Non-pigmented ciliary epithelial cell (primary cell): Measurements from ENCODE around the gene IL12A.

Experiments used
- DNase-seq: peaks from one replicate; pipeline ENCODE4 v3.0.0-alpha.2; 2010; ENCODE audit warnings: low read depth

The IL12A gene

DNA sequence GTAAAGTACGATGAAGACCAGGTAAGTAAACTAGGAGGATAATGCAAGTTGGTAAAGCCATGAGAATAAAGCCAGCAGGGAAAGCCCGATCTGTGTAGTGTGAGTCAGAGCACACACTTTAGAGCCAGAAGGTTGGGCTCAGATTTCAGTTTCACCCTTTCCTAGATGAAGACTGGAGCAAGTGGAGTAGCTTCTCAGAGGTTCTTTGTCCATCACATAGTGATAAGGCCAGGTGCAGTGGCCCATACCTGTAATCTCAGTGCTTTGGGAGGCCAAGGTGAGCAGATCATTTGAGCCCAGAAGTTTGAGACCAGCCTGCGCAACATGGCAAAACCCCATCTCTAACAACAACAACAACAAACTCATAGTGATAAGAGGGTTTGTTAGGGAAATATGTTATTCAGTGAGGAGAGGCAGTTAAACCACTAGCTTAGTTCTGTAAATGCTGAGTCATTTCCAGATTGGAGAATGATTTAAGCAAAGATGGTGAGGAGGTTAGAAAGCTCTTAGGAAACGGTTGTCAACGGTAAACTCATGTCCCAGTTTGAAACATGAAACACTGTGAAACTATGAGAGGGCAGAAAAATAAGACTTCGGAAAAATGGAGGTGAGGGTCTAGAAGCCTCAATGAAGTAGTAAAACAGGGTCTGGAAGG, 39.0 kb downstream of the IL12A start:
- DNase-seq, result peak; percentile 52

DNA sequence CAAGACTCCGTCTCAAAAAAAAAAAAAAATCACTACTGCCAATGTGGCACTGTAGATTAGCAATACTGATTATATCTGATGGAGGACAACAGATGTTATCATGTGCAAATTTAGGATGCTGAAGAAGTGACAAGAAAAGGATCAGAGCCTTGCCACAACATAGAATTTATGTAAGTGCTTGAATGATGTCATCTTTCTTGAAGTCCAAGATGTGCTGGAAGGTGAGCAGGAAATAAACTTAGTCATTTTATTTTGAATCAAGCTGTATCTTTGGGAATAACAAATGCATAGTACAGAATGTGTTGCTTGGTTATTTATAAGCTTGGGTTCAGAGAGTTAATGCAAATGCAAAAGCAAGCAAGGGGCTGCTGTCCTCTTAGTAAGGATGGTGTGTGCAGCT, 47.1 kb downstream of the IL12A start:
- DNase-seq, result no peak

DNA sequence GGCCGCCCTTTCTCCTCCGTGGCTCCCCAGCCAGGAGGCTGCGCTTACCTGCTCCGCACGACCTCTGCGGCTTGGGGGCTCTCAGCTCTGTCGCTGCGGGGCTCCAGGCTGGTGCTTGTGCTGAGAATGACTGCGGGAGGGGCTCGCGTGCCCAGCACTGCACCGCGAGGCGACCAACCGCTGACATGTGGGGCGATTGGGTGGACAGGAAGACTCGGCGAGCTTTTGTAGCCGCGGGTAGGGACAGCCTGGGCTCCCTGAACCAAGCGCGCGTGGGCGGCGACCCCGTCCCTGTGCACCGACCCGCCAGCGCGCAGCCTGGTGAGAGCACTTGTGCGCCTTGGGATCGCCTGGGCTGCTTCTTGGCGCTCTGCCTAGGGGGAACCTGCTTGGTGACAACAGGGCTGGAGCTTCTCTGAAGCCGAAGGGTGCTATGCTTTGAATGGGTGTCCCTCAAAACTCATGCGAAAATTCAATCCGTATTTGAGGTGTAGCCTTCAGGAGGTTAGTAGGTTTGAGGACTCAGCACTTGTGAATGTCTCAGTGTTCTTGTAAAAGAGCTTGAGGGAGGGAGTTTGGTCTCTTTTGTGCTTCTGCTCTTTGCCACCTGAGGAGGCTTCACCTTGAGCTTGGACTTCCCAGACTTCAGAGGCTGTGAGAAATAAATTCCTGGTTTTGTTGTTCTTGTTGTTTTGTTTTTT, 50.4 kb downstream of the IL12A start:
- no peak for DNase-seq

DNA sequence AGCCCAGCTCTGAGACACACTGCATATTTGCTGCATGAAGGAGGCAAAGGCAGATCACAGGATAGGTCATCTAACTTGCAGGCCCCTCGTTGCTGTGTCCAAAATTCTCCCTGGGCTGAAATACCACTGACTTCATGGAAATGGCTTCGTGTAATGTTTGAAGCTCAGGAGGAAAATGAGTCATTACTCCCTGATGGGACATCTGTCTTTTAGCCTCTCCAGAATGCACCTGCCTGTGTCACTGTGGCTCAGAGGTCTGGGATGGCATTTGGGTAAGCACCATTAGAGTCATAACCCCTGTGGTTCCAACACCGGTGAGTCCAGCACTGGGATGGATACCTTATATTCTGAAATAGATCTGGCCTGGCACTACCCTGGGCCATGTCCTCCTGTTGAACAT, 51.5 kb downstream of the IL12A start:
- no peak for DNase-seq

DNA sequence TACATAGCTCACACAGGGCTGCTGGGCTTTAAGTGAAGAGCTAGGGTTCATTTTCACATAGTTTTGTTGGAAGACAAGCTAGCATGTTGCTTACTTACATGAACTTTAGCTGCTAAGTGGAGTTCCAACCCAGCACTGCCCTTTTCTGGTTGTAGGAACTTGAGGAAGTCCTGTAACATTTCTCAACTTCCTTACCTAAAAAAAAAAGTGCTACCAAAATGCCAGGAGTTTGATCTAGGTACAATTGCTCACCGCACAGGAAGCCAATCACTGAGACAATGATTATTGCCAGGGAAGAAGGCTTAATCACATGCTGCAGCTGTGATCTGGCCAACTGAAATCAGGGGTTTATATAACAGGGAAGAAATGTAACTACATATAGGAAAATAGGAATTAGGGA, 52.8 kb downstream of the IL12A start:
- no peak for DNase-seq

DNA sequence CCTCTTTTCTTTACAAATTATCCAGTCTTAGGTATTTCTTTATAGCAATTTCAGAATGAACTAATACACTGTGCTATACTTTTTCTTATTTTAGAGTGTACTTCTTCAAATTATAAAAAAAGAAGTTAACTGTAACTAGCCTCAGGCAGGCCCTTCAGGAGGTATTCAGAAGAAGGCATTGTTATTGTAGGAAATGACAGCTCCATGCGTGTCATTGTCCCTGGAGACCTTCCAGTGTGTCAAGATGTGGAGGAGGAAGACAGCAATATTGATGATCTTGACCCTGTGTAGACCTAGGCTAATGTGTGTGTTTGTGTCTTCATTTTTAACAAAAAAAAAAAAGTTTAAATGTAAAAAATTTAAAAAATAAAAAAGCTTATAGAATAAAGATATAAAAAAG, 55.5 kb downstream of the IL12A start:
- no peak for DNase-seq
